A673 (cell line): Measurements from ENCODE around the gene MON2.

Experiments
- EZH2 ChIP-seq: fragments of 200-600 bp; sonication (generic); IDR thresholded peaks from 2 replicates; pipeline ENCODE4 v1.6.1; 2017; ENCODE audit warnings: borderline replicate concordance, low read depth, mild to moderate bottlenecking, mixed read lengths, antibody characterized with exemption, low read length; ENCODE audit not compliant: poor library complexity, severe bottlenecking
- TF ChIP-seq, protein P1 (sequence below): fragments of 300-800, 200-600 bp; sonication (generic); conservative IDR thresholded peaks from 2 replicates; pipeline ENCODE4 v1.5.1; 2017; ENCODE audit warnings: low read depth, mild to moderate bottlenecking, antibody characterized with exemption, low read length, moderate library complexity, mixed read lengths

DNA sequence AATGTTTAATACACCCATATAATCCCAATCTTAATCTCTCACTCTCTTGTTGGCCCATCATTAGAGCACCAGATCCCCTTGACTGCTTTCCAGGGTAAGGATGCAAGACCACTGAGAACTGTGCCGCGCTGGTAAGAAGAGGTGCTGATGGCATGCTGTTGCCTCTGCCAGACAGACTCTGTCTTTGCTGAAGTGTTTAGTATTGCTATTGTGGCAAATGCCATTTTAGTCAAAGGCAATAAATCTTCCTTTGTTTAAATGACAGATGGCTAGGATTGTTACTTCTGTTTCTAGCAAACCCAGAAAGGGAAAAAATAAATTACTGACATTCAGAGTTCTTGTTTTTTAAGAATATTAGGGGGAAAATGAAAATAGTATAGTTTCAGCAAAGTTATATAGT is 152.3 kb downstream of the MON2 start:
- TF ChIP-seq, protein P1, sequence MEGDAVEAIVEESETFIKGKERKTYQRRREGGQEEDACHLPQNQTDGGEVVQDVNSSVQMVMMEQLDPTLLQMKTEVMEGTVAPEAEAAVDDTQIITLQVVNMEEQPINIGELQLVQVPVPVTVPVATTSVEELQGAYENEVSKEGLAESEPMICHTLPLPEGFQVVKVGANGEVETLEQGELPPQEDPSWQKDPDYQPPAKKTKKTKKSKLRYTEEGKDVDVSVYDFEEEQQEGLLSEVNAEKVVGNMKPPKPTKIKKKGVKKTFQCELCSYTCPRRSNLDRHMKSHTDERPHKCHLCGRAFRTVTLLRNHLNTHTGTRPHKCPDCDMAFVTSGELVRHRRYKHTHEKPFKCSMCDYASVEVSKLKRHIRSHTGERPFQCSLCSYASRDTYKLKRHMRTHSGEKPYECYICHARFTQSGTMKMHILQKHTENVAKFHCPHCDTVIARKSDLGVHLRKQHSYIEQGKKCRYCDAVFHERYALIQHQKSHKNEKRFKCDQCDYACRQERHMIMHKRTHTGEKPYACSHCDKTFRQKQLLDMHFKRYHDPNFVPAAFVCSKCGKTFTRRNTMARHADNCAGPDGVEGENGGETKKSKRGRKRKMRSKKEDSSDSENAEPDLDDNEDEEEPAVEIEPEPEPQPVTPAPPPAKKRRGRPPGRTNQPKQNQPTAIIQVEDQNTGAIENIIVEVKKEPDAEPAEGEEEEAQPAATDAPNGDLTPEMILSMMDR: no peak
- TF ChIP-seq EZH2: no peak
